Measurements from ENCODE around the gene RING1. TPM values are rescaled to one million over a fixed set of nuclear protein-coding genes. Genes with fewer than 3 reads are reported as not detected.

Gene RING1
- total and polyA plus RNA-seq, 2 donors from 2014 or later: 47.2 to 48.6 TPM

DNA sequence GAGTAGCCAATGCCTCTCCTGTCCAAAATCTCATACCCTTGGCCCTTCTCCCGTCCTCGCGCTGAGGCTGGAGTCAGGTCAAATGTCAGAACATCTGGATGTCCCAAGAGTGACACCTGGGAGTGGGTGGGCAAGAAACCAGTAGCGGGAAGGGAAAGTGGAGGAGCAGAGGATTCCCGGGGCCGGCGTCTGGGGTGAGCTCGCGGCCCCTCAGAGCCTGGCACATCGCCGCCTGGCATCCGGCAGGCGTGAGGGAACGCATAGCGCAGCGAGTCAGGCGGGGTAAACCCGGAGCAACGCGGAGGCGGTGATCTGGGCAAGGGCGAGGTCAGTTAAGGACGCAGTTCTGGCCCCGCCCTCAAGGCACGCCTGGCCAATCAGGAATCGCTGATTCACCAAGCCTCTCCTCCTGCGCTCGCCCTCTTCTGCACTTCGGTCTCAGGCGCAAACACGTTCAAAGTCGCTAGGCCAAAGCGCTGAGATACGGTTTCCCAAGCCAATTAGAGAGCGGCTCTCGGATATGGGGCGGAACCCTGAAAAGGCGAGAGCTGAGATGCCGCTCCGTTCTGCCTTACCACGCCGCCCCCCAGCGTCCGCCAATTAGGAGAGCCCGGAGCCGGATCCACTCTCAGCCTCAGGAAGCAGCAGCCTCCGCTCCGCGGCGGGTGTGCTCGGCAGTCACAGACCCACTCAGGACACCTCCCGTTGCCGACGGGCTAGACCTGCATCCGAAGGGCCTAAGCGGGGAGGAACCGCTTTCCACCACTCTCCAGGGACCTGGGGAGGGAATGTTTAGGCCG, 40.8 kb downstream of the RING1 start:
- H3K9me3 ChIP-seq (ENCODE audit: control insufficient read depth in 2 of 3, insufficient read depth in 1 of 3, low read length in 3 of 3): no peaks in the 10 kb centered on the region
- intact Hi-C loops (cut with DNase I): no loop called here
- no peaks in the 10 kb centered on the region for H3K27me3 ChIP-seq (ENCODE audit: control insufficient read depth, insufficient read depth, low read length)
- H3K36me3 ChIP-seq (ENCODE audit: control insufficient read depth in 2 of 3, insufficient read depth in 3 of 3, low read length in 3 of 3): peaks cover 0 to 3% (median 0%) of the 10 kb centered on the region in 3 donors
- DNase-seq: peak; percentile 96 to 99 (median 98)
- peak overlapping the region; percentile 75 to 90 (median 88) for H3K9ac ChIP-seq (ENCODE audit: low read length in 3 of 3)
- peak overlapping the region; percentile 92 to 97 for H3K27ac ChIP-seq (ENCODE audit: low read depth in 2 of 2, low read length in 2 of 2)
- TF ChIP-seq, protein P1, sequence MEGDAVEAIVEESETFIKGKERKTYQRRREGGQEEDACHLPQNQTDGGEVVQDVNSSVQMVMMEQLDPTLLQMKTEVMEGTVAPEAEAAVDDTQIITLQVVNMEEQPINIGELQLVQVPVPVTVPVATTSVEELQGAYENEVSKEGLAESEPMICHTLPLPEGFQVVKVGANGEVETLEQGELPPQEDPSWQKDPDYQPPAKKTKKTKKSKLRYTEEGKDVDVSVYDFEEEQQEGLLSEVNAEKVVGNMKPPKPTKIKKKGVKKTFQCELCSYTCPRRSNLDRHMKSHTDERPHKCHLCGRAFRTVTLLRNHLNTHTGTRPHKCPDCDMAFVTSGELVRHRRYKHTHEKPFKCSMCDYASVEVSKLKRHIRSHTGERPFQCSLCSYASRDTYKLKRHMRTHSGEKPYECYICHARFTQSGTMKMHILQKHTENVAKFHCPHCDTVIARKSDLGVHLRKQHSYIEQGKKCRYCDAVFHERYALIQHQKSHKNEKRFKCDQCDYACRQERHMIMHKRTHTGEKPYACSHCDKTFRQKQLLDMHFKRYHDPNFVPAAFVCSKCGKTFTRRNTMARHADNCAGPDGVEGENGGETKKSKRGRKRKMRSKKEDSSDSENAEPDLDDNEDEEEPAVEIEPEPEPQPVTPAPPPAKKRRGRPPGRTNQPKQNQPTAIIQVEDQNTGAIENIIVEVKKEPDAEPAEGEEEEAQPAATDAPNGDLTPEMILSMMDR (IDR thresholded peaks at IDR 0.05; ENCODE audit: borderline replicate concordance, extremely low read depth, insufficient read depth): peak; percentile 21
- peaks cover 0 to 20% (median 9%) of the 10 kb centered on the region in 3 donors for H3K4me1 ChIP-seq (ENCODE audit: control insufficient read depth in 2 of 3, insufficient read depth in 2 of 3, low read depth in 1 of 3, low read length in 3 of 3)
- H3K4me3 ChIP-seq (ENCODE audit: low read length in 3 of 3): peak overlapping the region; percentile 61 to 81 (median 77)
- FAIRE-seq: peak; percentile 94

DNA sequence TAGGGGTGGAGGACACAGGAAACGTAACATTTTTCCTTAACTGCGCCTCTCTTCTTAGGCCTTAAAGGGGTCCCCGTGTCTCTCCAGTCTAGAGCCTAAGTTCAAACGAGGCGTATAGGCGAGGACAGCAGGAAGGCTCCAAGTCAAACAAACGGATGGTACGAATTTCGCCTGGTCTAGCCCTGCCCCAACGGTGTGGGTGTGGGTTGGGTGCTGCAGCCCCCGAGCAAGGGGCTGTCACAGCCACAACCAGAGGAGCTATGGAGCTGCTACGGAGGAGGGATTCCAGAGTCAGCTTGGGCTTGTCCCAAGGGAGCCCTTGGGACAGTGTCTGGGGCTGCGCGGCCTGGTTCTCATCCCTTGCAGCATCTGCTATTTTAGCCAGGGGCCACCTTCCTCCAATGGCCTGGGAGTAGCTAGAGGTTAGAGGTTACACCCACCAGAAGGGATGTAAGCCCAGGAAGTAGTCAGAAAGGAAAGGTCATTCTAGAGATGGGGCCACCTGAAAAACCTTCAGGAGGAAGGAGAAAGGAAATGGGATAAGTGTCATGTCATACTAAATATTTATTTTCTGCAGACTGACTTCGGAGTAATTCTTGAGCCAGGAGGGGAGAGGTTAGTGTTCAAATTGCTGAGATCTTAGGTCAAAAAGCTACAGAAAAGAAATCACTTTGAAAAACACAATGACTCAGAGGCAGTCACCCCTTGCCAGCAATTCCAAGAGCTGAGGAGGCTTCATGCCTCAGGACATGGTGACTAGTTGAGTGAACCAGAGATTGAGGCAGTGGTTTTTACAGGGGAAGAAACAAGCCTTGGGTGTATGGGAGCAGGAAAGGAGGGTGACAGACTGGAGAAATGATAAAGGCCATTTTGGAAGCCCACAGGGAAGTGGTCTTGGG, 41.7 kb downstream of the RING1 start:
- Histone ChIP-seq H3K27me3 (ENCODE audit: control insufficient read depth, insufficient read depth, low read length) (no peaks in the 10 kb centered on the region), H3K27ac (ENCODE audit: low read depth in 2 of 2, low read length in 2 of 2) (peak overlapping the region; percentile 92 to 94), H3K4me3 (ENCODE audit: low read length in 3 of 3) (peak overlapping the region; percentile 61 to 81 (median 77)), H3K36me3 (ENCODE audit: control insufficient read depth in 2 of 3, insufficient read depth in 3 of 3, low read length in 3 of 3) (peaks cover 0 to 3% (median 0%) of the 10 kb centered on the region in 3 donors), H3K9me3 (ENCODE audit: control insufficient read depth in 2 of 3, insufficient read depth in 1 of 3, low read length in 3 of 3) (no peaks in the 10 kb centered on the region), H3K9ac (ENCODE audit: low read length in 3 of 3) (peak overlapping the region; percentile 75 to 88 (median 88)), H3K4me1 (ENCODE audit: control insufficient read depth in 2 of 3, insufficient read depth in 2 of 3, low read depth in 1 of 3, low read length in 3 of 3) (peaks cover 0 to 20% (median 9%) of the 10 kb centered on the region in 3 donors)
- TF ChIP-seq, protein P1 (IDR thresholded peaks at IDR 0.05; ENCODE audit: borderline replicate concordance, extremely low read depth, insufficient read depth): no peak
- FAIRE-seq: no peak
- DNase-seq: peak in 2 of 5 donors; percentile 63 to 84
- intact Hi-C loops (cut with DNase I): no loop called here

DNA sequence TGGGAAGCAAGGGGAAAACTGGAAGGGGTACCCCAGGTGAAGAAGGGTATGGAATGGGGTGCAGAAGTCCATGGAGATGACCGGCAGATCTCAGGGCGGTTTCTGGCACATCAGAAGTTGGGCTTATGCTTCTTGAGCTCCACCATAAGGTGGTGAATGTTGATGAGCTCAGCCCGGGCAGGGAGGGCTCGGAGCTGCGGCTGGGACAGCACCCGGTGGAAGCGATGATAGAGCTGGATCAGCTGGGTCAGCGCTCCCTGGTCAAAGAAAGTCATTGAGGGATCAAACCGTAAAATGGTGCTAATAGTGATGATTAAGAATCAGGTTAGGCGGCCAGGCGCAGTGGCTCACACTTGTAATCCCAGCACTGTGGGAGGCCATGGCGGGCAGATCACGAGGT, 42.4 kb downstream of the RING1 start:
- TF ChIP-seq, protein P1 (IDR thresholded peaks at IDR 0.05; ENCODE audit: borderline replicate concordance, extremely low read depth, insufficient read depth): no peak
- no peak overlapping the region for H3K27ac ChIP-seq (ENCODE audit: low read depth in 2 of 2, low read length in 2 of 2)
- no peaks in the 10 kb centered on the region for H3K9me3 ChIP-seq (ENCODE audit: control insufficient read depth in 2 of 3, insufficient read depth in 1 of 3, low read length in 3 of 3)
- FAIRE-seq (no peak), DNase-seq (no peak)
- H3K4me3 ChIP-seq (ENCODE audit: low read length in 3 of 3): no peak overlapping the region
- H3K36me3 ChIP-seq (ENCODE audit: control insufficient read depth in 2 of 3, insufficient read depth in 3 of 3, low read length in 3 of 3): peaks cover 0 to 3% (median 0%) of the 10 kb centered on the region in 3 donors
- intact Hi-C loops (cut with DNase I): no loop called here
- H3K4me1 ChIP-seq (ENCODE audit: control insufficient read depth in 2 of 3, insufficient read depth in 2 of 3, low read depth in 1 of 3, low read length in 3 of 3): peaks cover 0 to 20% (median 9%) of the 10 kb centered on the region in 3 donors
- H3K9ac ChIP-seq (ENCODE audit: low read length in 3 of 3): no peak overlapping the region
- no peaks in the 10 kb centered on the region for H3K27me3 ChIP-seq (ENCODE audit: control insufficient read depth, insufficient read depth, low read length)
